GM23338 (cell line): ENCODE data around the gene ARHGAP30. TPM values are rescaled to one million over a fixed set of nuclear protein-coding genes. Genes with fewer than 3 reads are reported as not detected.

ENCODE experiments used
- ATAC-seq: fragments of 200-7000 bp; cut with Tn5 transposase; 3 replicates; pipeline ENCODE4 v1.9.1; 2020
- DNase-seq: peaks from one replicate; pipeline ENCODE4 v3.0.0-alpha.2; 2015; ENCODE audit warnings: low spot score
- H2AFZ ChIP-seq: fragments of 200-600 bp; sonication (generic); 2 replicates; pipeline ENCODE4 v1.8.0; 2016; ENCODE audit warnings: antibody characterized with exemption, mild to moderate bottlenecking, moderate library complexity
- H3F3A ChIP-seq: fragments of 200-600 bp; sonication (generic); replicated peaks from 2 replicates; pipeline ENCODE4 v1.8.0; 2017; ENCODE audit warnings: antibody characterized with exemption, mixed run types, low read depth
- H3K27ac ChIP-seq: fragments of 200-600 bp; sonication (generic); 2 replicates; pipeline ENCODE4 v1.6.1; 2016; ENCODE audit warnings: low read depth
- H3K27me3 ChIP-seq: fragments of 200-600 bp; sonication (generic); 2 replicates; pipeline ENCODE4 v1.8.0; 2016; ENCODE audit warnings: mild to moderate bottlenecking, mixed run types, moderate library complexity; ENCODE audit not compliant: insufficient read depth
- H3K36me3 ChIP-seq: fragments of 200-600 bp; sonication (generic); 2 replicates; pipeline ENCODE4 v1.8.0; 2016; ENCODE audit warnings: mild to moderate bottlenecking; ENCODE audit not compliant: insufficient read depth
- H3K4me1 ChIP-seq: fragments of 200-600 bp; sonication (generic); 2 replicates; pipeline ENCODE4 v1.8.0; 2016; ENCODE audit warnings: mild to moderate bottlenecking, moderate library complexity; ENCODE audit not compliant: insufficient read depth
- H3K4me2 ChIP-seq: fragments of 200-600 bp; sonication (generic); 2 replicates; pipeline ENCODE4 v1.7.1; 2017; ENCODE audit warnings: mixed run types
- H3K4me3 ChIP-seq: fragments of 200-600 bp; sonication (generic); 2 replicates; pipeline ENCODE4 v1.6.1; 2016; ENCODE audit warnings: mixed run types
- H3K79me2 ChIP-seq: fragments of 200-600 bp; sonication (generic); replicated peaks from 2 replicates; pipeline ENCODE4 v1.8.0; 2017; ENCODE audit warnings: mild to moderate bottlenecking; ENCODE audit not compliant: insufficient read depth
- H3K9me2 ChIP-seq: fragments of 200-600 bp; sonication (generic); 2 replicates; pipeline ENCODE4 v1.8.0; 2017; ENCODE audit not compliant: insufficient read depth
- H4K20me1 ChIP-seq: fragments of 200-600 bp; sonication (generic); replicated peaks from 2 replicates; pipeline ENCODE4 v1.8.0; 2017; ENCODE audit warnings: mild to moderate bottlenecking; ENCODE audit not compliant: insufficient read depth
- H3K27ac Mint-ChIP-seq: 2 replicates; pipeline ENCODE4 v1.8.0; 2020; ENCODE audit warnings: inconsistent platforms, mild to moderate bottlenecking, moderate library complexity, mixed read lengths
- H3K27me3 Mint-ChIP-seq: 3 replicates; pipeline ENCODE4 v1.8.0; 2022; ENCODE audit warnings: low read depth, mild to moderate bottlenecking, moderate library complexity, mixed read lengths, inconsistent platforms; ENCODE audit not compliant: insufficient read depth, poor library complexity
- H3K36me3 Mint-ChIP-seq: 3 replicates; pipeline ENCODE4 v1.8.0; 2021; ENCODE audit warnings: low read depth, mild to moderate bottlenecking, inconsistent platforms, moderate library complexity, mixed read lengths
- H3K4me1 Mint-ChIP-seq: 3 replicates; pipeline ENCODE4 v1.8.0; 2020; ENCODE audit warnings: mild to moderate bottlenecking, inconsistent platforms, mixed read lengths
- H3K4me3 Mint-ChIP-seq: 3 replicates; pipeline ENCODE4 v1.8.0; 2021; ENCODE audit warnings: moderate library complexity, mild to moderate bottlenecking, inconsistent platforms, mixed read lengths
- H3K9me3 Mint-ChIP-seq: 3 replicates; pipeline ENCODE4 v1.8.0; 2020; ENCODE audit warnings: moderate library complexity, mild to moderate bottlenecking, inconsistent platforms, mixed read lengths
- CREB1 ChIP-seq: fragments of 250-450 bp; sonication (Bioruptor Pico); IDR thresholded peaks from 2 replicates; pipeline ENCODE4 v1.5.0; 2020; ENCODE audit warnings: low read depth, mild to moderate bottlenecking, moderate library complexity
- EZH2phosphoT487 ChIP-seq: fragments of 200-600 bp; sonication (generic); IDR thresholded peaks from one replicate; pipeline ENCODE4 v1.8.1; 2018; ENCODE audit warnings: antibody characterized with exemption; ENCODE audit not compliant: unreplicated experiment
- JUNB ChIP-seq: IDR thresholded peaks from one replicate; pipeline ENCODE4 v1.6.1; 2016; ENCODE audit warnings: antibody characterized with exemption; ENCODE audit not compliant: unreplicated experiment
- NANOG ChIP-seq: IDR thresholded peaks from 2 replicates; pipeline ENCODE4 v1.6.1; 2016; ENCODE audit warnings: antibody characterized with exemption, borderline replicate concordance
- POLR2AphosphoS5 ChIP-seq: IDR thresholded peaks from 2 replicates; pipeline ENCODE4 v1.6.1; 2016; ENCODE audit warnings: antibody characterized with exemption, low read depth
- STAT1 ChIP-seq: IDR thresholded peaks from one replicate; pipeline ENCODE4 v1.6.1; 2016; ENCODE audit warnings: antibody characterized with exemption; ENCODE audit not compliant: unreplicated experiment
- ZNF114 ChIP-seq: fragments of 250-450 bp; sonication (Bioruptor Pico); IDR thresholded peaks from 2 replicates; pipeline ENCODE4 v1.5.0; 2020; ENCODE audit warnings: mild to moderate bottlenecking, moderate library complexity
- ZNF331 ChIP-seq: fragments of 250-450 bp; sonication (Bioruptor Pico); IDR thresholded peaks from 2 replicates; pipeline ENCODE4 v1.5.0; 2020; ENCODE audit warnings: low read depth, mild to moderate bottlenecking, moderate library complexity
- polyA plus RNA-seq: library from polyadenylated mRNA; unstranded; fragments of >200 nt; fragmentation: Nextera tagmentation; extraction: Ambion mirVana; gene quantifications from 2 replicates; pipeline ENCODE4 v1.2.1, GENCODE V29; 2016
- total RNA-seq: library from RNA; depleted of rRNA; stranded (reverse); fragments of >200 nt; shearing (Covaris generic); gene quantifications from 2 replicates; pipeline ENCODE4 v1.2.3, GENCODE V29; 2014
- TF ChIP-seq, protein P1 (sequence below), 2 experiments: fragments of 200-600 bp in 1 of 2; sonication (generic) in 1 of 2; conservative IDR thresholded peaks; 2 replicates each; pipeline versions ENCODE4 v1.5.1 to v1.6.1; 2016 to 2017; ENCODE audit warnings: antibody characterized with exemption in 2 of 2, low read depth in 2 of 2, mild to moderate bottlenecking in 2 of 2, moderate library complexity in 1 of 2

The ARHGAP30 gene
- total and polyA plus RNA-seq, 2 experiments from 2014 or later: 0.45 TPM; not detected in 1

DNA sequence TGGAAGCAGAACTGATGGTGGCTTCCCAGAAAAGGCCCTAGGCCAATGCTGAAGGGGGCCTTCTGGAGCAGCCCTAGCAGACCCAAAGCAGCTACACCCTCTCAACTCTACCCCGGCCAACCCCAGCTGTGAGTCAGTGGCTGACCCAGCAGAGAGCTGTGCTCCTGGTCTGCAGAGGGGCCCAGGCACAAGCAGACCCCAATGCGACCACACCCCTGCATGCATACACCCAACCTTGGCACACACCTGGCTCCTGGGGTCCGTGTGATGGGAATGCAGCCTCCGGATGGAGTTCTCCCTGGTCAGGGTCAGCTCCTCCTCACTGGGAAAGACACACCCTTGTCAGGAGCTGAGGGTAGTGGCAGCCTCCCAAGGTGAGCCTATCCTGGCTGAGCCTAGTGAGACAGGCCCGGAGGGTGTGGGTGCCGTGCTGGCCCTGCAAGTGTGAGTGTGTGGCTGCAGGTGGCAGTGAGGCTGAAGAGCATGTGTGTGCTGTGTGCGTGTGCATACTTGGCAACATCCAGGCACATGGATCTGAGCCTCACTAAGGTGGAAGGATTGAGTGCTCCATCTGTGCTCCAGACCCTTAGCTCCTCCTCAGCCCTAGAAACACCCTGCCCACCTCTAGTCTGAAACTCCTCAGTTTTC lies 3.9 kb upstream of the ARHGAP30 start:
- DNase-seq (no peak), ATAC-seq (peak; percentile 52)
- Histone ChIP-seq H3K4me3 (no peak overlapping the region), H3K9me2 (no peaks in the 10 kb centered on the region), H3K79me2 (no peaks in the 10 kb centered on the region), H4K20me1 (no peaks in the 10 kb centered on the region), H2AFZ (no peak overlapping the region), H3K4me2 (no peak overlapping the region), H3K36me3 (no peaks in the 10 kb centered on the region), H3F3A (no peaks in the 10 kb centered on the region), H3K4me1 (0 out of 2 replicates have a peak, but pooled peaks cover 2% of the 10 kb centered on the region), H3K27ac (no peak overlapping the region), H3K27me3 (no peaks in the 10 kb centered on the region)
- Mint-ChIP-seq H3K4me3 (no peak overlapping the region), H3K27me3 (peaks cover 8% of the 10 kb centered on the region), H3K9me3 (no peaks in the 10 kb centered on the region), H3K27ac (no peak overlapping the region), H3K36me3 (no peaks in the 10 kb centered on the region), H3K4me1 (no peaks in the 10 kb centered on the region; the same call in 2 of the 3 replicates)
- TF ChIP-seq, protein P1, sequence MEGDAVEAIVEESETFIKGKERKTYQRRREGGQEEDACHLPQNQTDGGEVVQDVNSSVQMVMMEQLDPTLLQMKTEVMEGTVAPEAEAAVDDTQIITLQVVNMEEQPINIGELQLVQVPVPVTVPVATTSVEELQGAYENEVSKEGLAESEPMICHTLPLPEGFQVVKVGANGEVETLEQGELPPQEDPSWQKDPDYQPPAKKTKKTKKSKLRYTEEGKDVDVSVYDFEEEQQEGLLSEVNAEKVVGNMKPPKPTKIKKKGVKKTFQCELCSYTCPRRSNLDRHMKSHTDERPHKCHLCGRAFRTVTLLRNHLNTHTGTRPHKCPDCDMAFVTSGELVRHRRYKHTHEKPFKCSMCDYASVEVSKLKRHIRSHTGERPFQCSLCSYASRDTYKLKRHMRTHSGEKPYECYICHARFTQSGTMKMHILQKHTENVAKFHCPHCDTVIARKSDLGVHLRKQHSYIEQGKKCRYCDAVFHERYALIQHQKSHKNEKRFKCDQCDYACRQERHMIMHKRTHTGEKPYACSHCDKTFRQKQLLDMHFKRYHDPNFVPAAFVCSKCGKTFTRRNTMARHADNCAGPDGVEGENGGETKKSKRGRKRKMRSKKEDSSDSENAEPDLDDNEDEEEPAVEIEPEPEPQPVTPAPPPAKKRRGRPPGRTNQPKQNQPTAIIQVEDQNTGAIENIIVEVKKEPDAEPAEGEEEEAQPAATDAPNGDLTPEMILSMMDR (conservative IDR thresholded peaks at IDR 0.05; ENCODE audit: low read depth in 2 of 2): peak in 1 of 2 experiments; percentile 23; a peak in 2 of 4 replicates
- no peak for TF ChIP-seq STAT1

DNA sequence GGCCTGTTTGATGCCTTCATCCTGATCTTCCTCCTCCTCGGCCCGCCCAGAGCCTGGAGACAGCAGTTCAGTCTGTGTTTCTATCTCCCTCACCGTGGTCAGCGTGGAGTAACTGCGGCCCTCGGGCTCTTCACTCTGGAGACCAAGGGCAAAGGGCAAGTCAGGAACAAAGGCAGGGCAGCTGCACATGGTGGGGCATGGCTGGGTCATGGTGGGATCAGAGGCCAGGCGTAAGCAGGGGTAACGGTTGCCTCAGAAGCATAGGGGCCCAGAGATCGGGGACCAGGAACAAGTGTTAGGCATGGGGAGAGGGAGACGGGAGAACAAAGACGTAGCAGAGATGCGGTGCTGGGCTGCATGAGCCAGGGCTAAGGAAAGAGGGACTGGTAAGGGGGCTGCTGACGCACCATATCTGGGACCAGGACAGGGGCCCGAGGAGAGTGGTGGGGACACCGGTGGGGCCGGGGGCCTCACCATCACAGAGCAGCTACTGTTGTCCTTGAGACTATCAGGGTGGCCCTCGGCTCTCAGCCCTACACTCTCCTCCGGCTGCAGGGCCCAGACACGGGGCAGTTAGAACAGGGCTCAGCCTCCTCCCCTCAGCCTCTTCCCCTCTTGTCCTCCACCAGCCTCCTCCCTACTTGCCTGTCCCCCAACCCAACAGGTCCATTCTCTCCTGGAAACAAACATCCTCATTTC lies 3.2 kb upstream of the ARHGAP30 start:
- Histone ChIP-seq H2AFZ (no peak overlapping the region), H3K79me2 (no peaks in the 10 kb centered on the region), H3K4me3 (no peak overlapping the region), H3K4me2 (no peak overlapping the region), H3K4me1 (0 out of 2 replicates have a peak, but pooled peaks cover 4% of the 10 kb centered on the region), H3K36me3 (no peaks in the 10 kb centered on the region), H3K27me3 (no peaks in the 10 kb centered on the region), H3K9me2 (no peaks in the 10 kb centered on the region), H3K27ac (no peak overlapping the region), H4K20me1 (no peaks in the 10 kb centered on the region), H3F3A (no peaks in the 10 kb centered on the region)
- Mint-ChIP-seq H3K4me3 (no peak overlapping the region), H3K9me3 (no peaks in the 10 kb centered on the region), H3K36me3 (no peaks in the 10 kb centered on the region), H3K27ac (no peak overlapping the region), H3K4me1 (peaks cover 5% of the 10 kb centered on the region; the same call in 2 of the 3 replicates), H3K27me3 (peaks cover 11% of the 10 kb centered on the region)
- no peak for ATAC-seq
- DNase-seq: no peak
- no peak for TF ChIP-seq NANOG
- TF ChIP-seq ZNF331 (CRISPR knock-in tag): no peak
- TF ChIP-seq, protein P1 (conservative IDR thresholded peaks at IDR 0.05; ENCODE audit: low read depth in 2 of 2): no peak
- no peak for TF ChIP-seq CREB1 (CRISPR knock-in tag)
- no peak for TF ChIP-seq EZH2phosphoT487
- no peak for TF ChIP-seq ZNF114 (CRISPR knock-in tag)
- no peak for TF ChIP-seq STAT1
- no peak for TF ChIP-seq JUNB
- TF ChIP-seq POLR2AphosphoS5: no peak
